Endothelial cell of umbilical vein (primary cell): Measurements from ENCODE around the gene SLC6A9. TPM values are rescaled to one million over a fixed set of nuclear protein-coding genes. Genes with fewer than 3 reads are reported as not detected.
A peak's percentile ranks its signal among the peaks of the same experiment; 100 is the strongest.

ENCODE experiments used
- BruUV-seq: library from RNA; stranded (reverse); fragments of 400-500 nt; replicated peaks from 2 replicates; lab custom pipeline; 2021; lab: Mats Ljungman, UMichigan
- CTCF ChIA-PET: fragments of 300-600, 350-600 bp; sonication (Branson Sonifier 250); formaldehyde crosslinking; loops from one replicate; lab custom pipeline; 2021; ENCODE audit warnings: antibody characterized with exemption, inconsistent platforms; lab: Charles Lee
- POLR2A ChIA-PET: fragments of 300-600, 350-600 bp; sonication (Branson Sonifier 250); formaldehyde crosslinking; loops from one replicate; lab custom pipeline; 2021; ENCODE audit warnings: antibody characterized with exemption, inconsistent platforms; lab: Charles Lee
- DNase-seq: peaks from one replicate; pipeline ENCODE4 v3.0.0-alpha.2; 2011; ENCODE audit warnings: low read depth, low spot score
- FAIRE-seq: peaks from 2 replicates; lab custom pipeline; 2011; peaks lifted over from hg19 to GRCh38; lab: Jason Lieb, UNC
- H2AFZ ChIP-seq: 2 replicates; pipeline ENCODE4 v1.6.0; 2012; ENCODE audit warnings: low read depth, low read length, control low read depth, inconsistent platforms
- H3K27ac ChIP-seq: 2 replicates; pipeline ENCODE4 v1.5.1; 2011; ENCODE audit warnings: low read depth, mild to moderate bottlenecking, control low read depth, low read length, moderate library complexity; ENCODE audit not compliant: insufficient read depth
- H3K27me3 ChIP-seq, 2 experiments: 2 replicates each; pipeline versions ENCODE4 v1.6.0 to v1.6.1; 2011; ENCODE audit warnings: low read length in 2 of 2, mixed read lengths in 1 of 2; ENCODE audit not compliant: control insufficient read depth in 2 of 2, insufficient read depth in 2 of 2
- H3K36me3 ChIP-seq, 2 experiments: 2 replicates in 1 of 2; 3 replicates in 1 of 2; pipeline ENCODE4 v1.5.1; 2011; ENCODE audit warnings: low read length in 2 of 2, mild to moderate bottlenecking in 1 of 2, moderate library complexity in 1 of 2; ENCODE audit not compliant: control insufficient read depth in 2 of 2, insufficient read depth in 2 of 2; ENCODE audit errors: extremely low read depth in 1 of 2
- H3K4me1 ChIP-seq: 3 replicates; pipeline ENCODE4 v1.5.1; 2011; ENCODE audit warnings: mild to moderate bottlenecking, low read length; ENCODE audit not compliant: control insufficient read depth, insufficient read depth; ENCODE audit errors: extremely low read depth
- H3K4me2 ChIP-seq: 2 replicates; pipeline ENCODE4 v1.6.1; 2011; ENCODE audit warnings: low read length, control low read depth, mixed read lengths; ENCODE audit not compliant: insufficient read depth
- H3K4me3 ChIP-seq, 3 experiments: fragments of 200-600 bp in 1 of 3; sonication (generic), shearing (Covaris generic) in 1 of 3; replicated peaks in 1 of 3; 2 replicates each; pipeline ENCODE4 v1.5.1; 2011 to 2016; ENCODE audit warnings: control low read depth in 3 of 3, low read length in 3 of 3, mild to moderate bottlenecking in 2 of 3, inconsistent platforms in 1 of 3, low read depth in 1 of 3, moderate library complexity in 1 of 3; ENCODE audit not compliant: insufficient read depth in 1 of 3
- H3K79me2 ChIP-seq: 2 replicates; pipeline ENCODE4 v1.6.0; 2012; ENCODE audit warnings: low read length, inconsistent platforms; ENCODE audit not compliant: control insufficient read depth, insufficient read depth
- H3K9ac ChIP-seq: replicated peaks from 2 replicates; pipeline ENCODE3; 2011; ENCODE audit warnings: low read length, control low read depth; ENCODE audit not compliant: insufficient read depth; ENCODE audit errors: extremely low read depth
- H3K9me1 ChIP-seq: replicated peaks from 3 replicates; pipeline ENCODE4 v1.6.0; 2011; ENCODE audit warnings: mild to moderate bottlenecking, low read length; ENCODE audit not compliant: control insufficient read depth, insufficient read depth; ENCODE audit errors: extremely low read depth
- H3K9me3 ChIP-seq: replicated peaks from 2 replicates; pipeline ENCODE4 v1.5.1; 2012; ENCODE audit warnings: low read length, inconsistent platforms; ENCODE audit not compliant: control insufficient read depth, insufficient read depth
- H4K20me1 ChIP-seq: replicated peaks from 2 replicates; pipeline ENCODE3; 2011; ENCODE audit warnings: mild to moderate bottlenecking, low read length; ENCODE audit not compliant: control insufficient read depth, insufficient read depth; ENCODE audit errors: extremely low read depth
- CTCF ChIP-seq, 2 donors: IDR thresholded peaks; 1 replicate in 1 of 2; 2 replicates in 1 of 2; pipeline ENCODE4 v1.5.1; 2011; ENCODE audit warnings: low read length in 2 of 2, mild to moderate bottlenecking in 2 of 2, moderate library complexity in 2 of 2, control low read depth in 1 of 2, inconsistent platforms in 1 of 2, low read depth in 1 of 2; ENCODE audit not compliant: insufficient read depth in 1 of 2; ENCODE audit errors: extremely low read depth in 1 of 2
- EZH2 ChIP-seq: IDR thresholded peaks from 2 replicates; pipeline ENCODE4 v1.6.1; 2012; ENCODE audit warnings: borderline replicate concordance, low read depth, mild to moderate bottlenecking, moderate library complexity, low read length, inconsistent platforms; ENCODE audit not compliant: severe bottlenecking
- FOS ChIP-seq: IDR thresholded peaks from 2 replicates; pipeline ENCODE4 v1.6.1; 2011; ENCODE audit warnings: mild to moderate bottlenecking, low read length, moderate library complexity, borderline replicate concordance; ENCODE audit not compliant: insufficient read depth
- GATA2 ChIP-seq: IDR thresholded peaks from 2 replicates; pipeline ENCODE4 v1.7.0; 2011; ENCODE audit warnings: low read depth, mild to moderate bottlenecking, moderate library complexity, mixed read lengths, low read length; ENCODE audit not compliant: insufficient read length, insufficient read depth
- JUN ChIP-seq: IDR thresholded peaks from 2 replicates; pipeline ENCODE4 v1.6.1; 2011; ENCODE audit warnings: borderline replicate concordance, low read depth; ENCODE audit not compliant: insufficient read length, insufficient read depth
- MAX ChIP-seq: IDR thresholded peaks from 2 replicates; pipeline ENCODE4 v1.6.1; 2011; ENCODE audit not compliant: insufficient read depth, insufficient read length
- MYC ChIP-seq: IDR thresholded peaks from one replicate; pipeline ENCODE4 v1.6.1; 2011; ENCODE audit warnings: mild to moderate bottlenecking, low read depth, low read length
- POLR2A ChIP-seq: IDR thresholded peaks from 2 replicates; pipeline ENCODE4 v1.6.1; 2012; ENCODE audit warnings: low read depth, mild to moderate bottlenecking, control low read depth, low read length
- POLR2AphosphoS5 ChIP-seq: IDR thresholded peaks from 2 replicates; pipeline ENCODE4 v1.6.1; 2012; ENCODE audit warnings: low read depth, mild to moderate bottlenecking, control low read depth, low read length, moderate library complexity; ENCODE audit not compliant: insufficient read depth
- dilution Hi-C: fragments of 300-500 bp; cut with MboI; formaldehyde crosslinking; loops from one replicate; pipeline ENCODE4 v1.15.0; 2019; ENCODE audit warnings: low sequenced_read_pairs; ENCODE audit not compliant: extremely low pct_ligation_motif_present
- intact Hi-C: fragments of 100-400 bp; cut with micrococcal nuclease; formaldehyde crosslinking; loops from one replicate; pipeline ENCODE4 v1.10.0; 2022
- polyA plus RNA-seq, 4 experiments: library from polyadenylated mRNA; depleted of rRNA in 3 of 4; stranded (reverse) in 3 of 4; unstranded in 1 of 4; fragments of >200 nt; gene quantifications; 2 replicates each; pipeline versions ENCODE4 v1.2.1 to v1.2.3, GENCODE V29; 2011 to 2012; ENCODE audit warnings: missing spikeins in 1 of 4
- total RNA-seq: library from RNA; stranded (reverse); gene quantifications from 2 replicates; pipeline ENCODE4 v1.2.3, GENCODE V29; 2021

Gene SLC6A9
- total and polyA plus RNA-seq, 2 donors (not counting 3 experiments of a cell fraction or from before 2014, with no cell fraction given): 0.80 to 1.5 TPM

- FAIRE-seq (peak; percentile 98), DNase-seq (peak; percentile 94)
- intact Hi-C loops: loop anchor here (1.0 kb wide), 1 partner anchor 28 kb away; the partner anchor contains the start of gene IPO13
- POLR2A ChIA-PET: no interaction called here
- H3K9me1 ChIP-seq: no peaks in the 10 kb centered on the region
- no peaks in the 10 kb centered on the region for H3K27me3 ChIP-seq
- H3K36me3 ChIP-seq: peaks cover 0 to 15% of the 10 kb centered on the region in 2 experiments
- H3K9me3 ChIP-seq: no peaks in the 10 kb centered on the region
- peaks cover 29% of the 10 kb centered on the region for H3K4me1 ChIP-seq
- H3K27ac ChIP-seq: peak within 1 kb of the TSS; percentile 48
- dilution Hi-C loops: no loop called here
- H4K20me1 ChIP-seq: no peaks in the 10 kb centered on the region
- H3K4me3 ChIP-seq: peak within 1 kb of the TSS; percentile 69 to 73 (median 71)
- H3K79me2 ChIP-seq: peaks cover 31% of the 10 kb centered on the region
- TF ChIP-seq POLR2A: peak; percentile 91
- peak; percentile 99 for TF ChIP-seq MAX
- TF ChIP-seq POLR2AphosphoS5: peak; percentile 90
- TF ChIP-seq EZH2: no peak
- H2AFZ ChIP-seq: peak within 1 kb of the TSS; percentile 95
- peak within 1 kb of the TSS; percentile 84 for H3K4me2 ChIP-seq
- CTCF ChIA-PET: interaction anchor here (0.6 to 1.9 kb wide), 12 partner anchors 14 to 211 kb away, joined by 3 to 11 read pairs (median 3); no protein-coding TSS in a partner anchor
- peak within 1 kb of the TSS; percentile 80 for H3K9ac ChIP-seq
- no TSS peak for BruUV-seq
Measured at GRCh38 chr1:43974443-43975248, 56.6 kb downstream of the SLC6A9 start, which contains the start of gene ATP6V0B. Gene ATP6V0B (plus strand): TSS chr1:43974960. CDS start chr1:43975041, 81 bp downstream.

- Histone ChIP-seq H3K4me3 (peak overlapping the region; percentile 69 to 73 (median 71)), H4K20me1 (no peaks in the 10 kb centered on the region), H3K27ac (no peak overlapping the region), H3K9me1 (no peaks in the 10 kb centered on the region), H3K36me3 (peaks cover 0 to 15% of the 10 kb centered on the region in 2 experiments), H3K4me1 (peaks cover 29% of the 10 kb centered on the region), H2AFZ (peak overlapping the region; percentile 95), H3K79me2 (peaks cover 30% of the 10 kb centered on the region), H3K9me3 (no peaks in the 10 kb centered on the region), H3K27me3 (no peaks in the 10 kb centered on the region), H3K4me2 (peak overlapping the region; percentile 84), H3K9ac (peak overlapping the region; percentile 80)
- dilution Hi-C loops: no loop called here
- DNase-seq (no peak), FAIRE-seq (no peak)
- TF ChIP-seq MYC (no peak), MAX (no peak), POLR2A (no peak), EZH2 (no peak), POLR2AphosphoS5 (no peak), FOS (no peak), CTCF (IDR thresholded peaks at IDR 0.05; ENCODE audit: extremely low read depth in 1 of 2, insufficient read depth in 1 of 2, low read depth in 1 of 2, low read length in 2 of 2) (no peak), GATA2 (no peak), JUN (no peak)
- ChIA-PET POLR2A (no interaction called here), CTCF (interaction anchor here (1.2 to 1.9 kb wide), 5 partner anchors 16 to 211 kb away, joined by 3 to 11 read pairs (median 4); no protein-coding TSS in a partner anchor)
- intact Hi-C loops: loop anchor here (1.0 kb wide), 1 partner anchor 28 kb away; the partner anchor contains the start of gene IPO13
- no TSS peak for BruUV-seq
Measured at GRCh38 chr1:43973981-43974442, 57.2 kb downstream of the SLC6A9 start.
